Activated CD8-positive, alpha-beta memory T cell treated with anti-CD3 and anti-CD28 coated beads for 36 hours (primary cell): Measurements from ENCODE around the gene RLN3. TPM values are rescaled to one million over a fixed set of nuclear protein-coding genes. Genes with fewer than 3 reads are reported as not detected.

ENCODE experiments used
- CTCF ChIA-PET: fragments of 350-600 bp; sonication (Branson Sonifier 250); formaldehyde crosslinking; loops from one replicate; lab custom pipeline; 2021; ENCODE audit warnings: antibody characterized with exemption; lab: Charles Lee
- POLR2A ChIA-PET: fragments of 350-600 bp; sonication (Branson Sonifier 250); formaldehyde crosslinking; loops from one replicate; lab custom pipeline; 2021; ENCODE audit warnings: antibody characterized with exemption; lab: Charles Lee
- total RNA-seq, 2 experiments: library from RNA; stranded (reverse); gene quantifications; one replicate each; pipeline ENCODE4 v1.2.3, GENCODE V29; 2021

The RLN3 gene, protein sequence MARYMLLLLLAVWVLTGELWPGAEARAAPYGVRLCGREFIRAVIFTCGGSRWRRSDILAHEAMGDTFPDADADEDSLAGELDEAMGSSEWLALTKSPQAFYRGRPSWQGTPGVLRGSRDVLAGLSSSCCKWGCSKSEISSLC
- total RNA-seq: not detected

DNA sequence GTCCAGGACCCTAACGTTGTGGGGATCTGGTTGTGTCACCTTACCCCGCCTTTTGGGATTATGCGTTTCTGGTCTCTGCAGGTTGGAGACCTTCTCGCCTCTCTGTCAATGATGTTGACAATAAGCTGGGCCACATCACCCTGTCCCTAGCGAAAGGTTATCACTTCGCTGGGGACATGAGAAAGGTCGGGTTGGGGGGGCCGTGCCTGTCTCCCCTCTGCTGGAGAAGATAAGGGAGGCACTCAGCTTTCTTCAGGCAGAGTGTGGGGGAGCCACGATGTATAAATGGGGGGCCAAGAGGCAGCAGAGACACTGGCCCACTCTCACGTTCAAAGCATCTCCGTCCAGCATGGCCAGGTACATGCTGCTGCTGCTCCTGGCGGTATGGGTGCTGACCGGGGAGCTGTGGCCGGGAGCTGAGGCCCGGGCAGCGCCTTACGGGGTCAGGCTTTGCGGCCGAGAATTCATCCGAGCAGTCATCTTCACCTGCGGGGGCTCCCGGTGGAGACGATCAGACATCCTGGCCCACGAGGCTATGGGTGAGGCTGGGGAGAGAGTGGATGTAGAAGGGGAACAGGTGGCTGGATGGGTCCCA, at the start of gene RLN3:
TSS of gene RLN3 (plus strand) at position 293 of the 595 bp plus-strand sequence. CDS start at position 350, 57 bp downstream.
- CTCF ChIA-PET: interaction anchor here (0.9 kb wide), 1 partner anchor 31 kb away, joined by 3 read pairs; no protein-coding TSS in a partner anchor

DNA sequence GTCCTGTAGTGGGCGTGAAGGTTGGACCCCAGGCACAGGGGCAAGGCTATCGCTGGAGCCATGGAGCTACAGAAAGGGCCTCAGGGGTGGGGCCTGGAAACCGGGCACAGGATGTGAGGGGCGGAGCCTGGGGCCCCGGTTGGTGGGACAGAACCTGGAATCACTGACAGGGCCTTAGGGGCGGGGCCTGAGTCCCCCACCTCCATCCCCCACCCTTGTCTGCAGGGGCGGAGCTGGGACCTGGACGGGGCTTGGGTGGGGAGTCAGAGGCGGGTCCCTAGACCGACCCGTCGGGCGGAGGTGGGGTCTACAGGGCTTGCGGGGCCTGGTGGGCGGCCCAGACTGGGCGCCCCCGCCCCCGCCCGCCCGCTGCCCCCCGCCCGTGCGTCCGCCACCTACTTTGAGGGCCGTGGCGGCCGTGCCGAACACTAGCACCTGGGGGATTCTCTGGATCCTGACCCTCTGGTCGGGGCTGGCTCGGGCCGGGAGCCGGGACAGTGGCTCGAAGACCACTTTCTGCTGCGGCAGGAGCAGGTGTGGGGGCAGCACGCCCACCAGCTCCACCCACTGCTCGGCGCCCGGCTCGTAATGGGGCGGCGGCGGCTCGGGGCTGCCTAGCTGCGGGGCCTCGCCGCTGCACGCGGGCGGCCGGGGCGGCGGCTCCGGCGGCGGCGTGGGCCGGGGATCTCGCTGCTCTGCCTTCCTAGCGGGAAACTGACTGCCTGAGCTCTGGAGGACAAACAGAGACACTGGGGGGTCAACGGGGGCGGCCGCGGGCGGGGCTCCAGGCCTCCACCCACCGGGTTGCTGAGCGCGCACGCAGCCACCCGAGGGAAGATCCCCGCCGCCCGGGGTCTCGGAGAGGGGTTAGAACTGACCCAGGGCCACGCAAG, 49.4 kb upstream of the RLN3 start:
- POLR2A ChIA-PET: interaction anchor here (0.7 kb wide), 3 partner anchors 24 to 28 kb away, joined by 3 read pairs; partner anchors contain the start of gene RFX1
- CTCF ChIA-PET: interaction anchor here (0.7 to 1.8 kb wide), 6 partner anchors 9 to 99 kb away, joined by 3 to 4 read pairs (median 4); no protein-coding TSS in a partner anchor

More for the DNA sequence above, at the start of gene RLN3:
- POLR2A ChIA-PET: no interaction called here

DNA sequence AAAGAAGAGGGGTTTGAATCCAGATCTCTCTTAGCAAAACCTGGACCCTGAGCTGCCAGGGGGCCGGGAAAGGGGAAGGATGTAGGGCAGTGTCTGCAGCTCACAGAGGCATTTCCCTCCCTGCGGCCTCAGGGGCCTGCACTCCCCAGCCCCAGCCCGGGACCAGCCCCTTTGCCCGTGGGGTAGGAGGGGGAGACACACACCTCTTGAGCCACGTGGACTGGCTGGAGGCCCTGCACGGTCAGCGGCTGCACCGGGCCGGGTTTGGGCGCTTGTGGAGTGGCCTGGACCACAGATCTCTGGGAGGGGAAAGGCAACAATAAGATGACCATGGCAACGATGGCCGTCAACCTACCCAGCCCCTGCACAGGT, 48.7 kb upstream of the RLN3 start:
- CTCF ChIA-PET: interaction anchor here (1.2 to 1.8 kb wide), 3 partner anchors 9 to 100 kb away, joined by 3 to 4 read pairs (median 4); no protein-coding TSS in a partner anchor

DNA sequence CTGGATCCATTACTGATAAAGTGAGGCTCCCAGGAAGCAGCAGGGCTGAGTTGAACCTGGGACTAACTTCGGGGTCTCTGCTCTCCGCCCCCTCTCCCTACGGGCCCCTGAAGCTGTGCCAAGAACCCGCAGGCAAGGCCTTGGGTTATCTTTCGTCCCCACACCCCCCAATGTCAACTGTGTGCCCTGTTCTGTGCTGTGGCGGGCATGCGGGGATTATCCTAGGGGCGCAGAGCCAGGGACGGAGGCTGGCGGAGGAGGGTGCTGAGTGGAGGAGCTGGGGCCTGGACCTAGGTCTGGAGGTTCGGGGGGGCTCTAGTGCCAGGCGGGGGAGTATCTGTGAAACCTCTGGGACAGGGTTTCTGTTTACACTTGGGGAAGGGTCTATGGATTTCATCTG, 48.3 kb upstream of the RLN3 start:
- ChIA-PET POLR2A (interaction anchor here (0.7 to 0.9 kb wide), 2 partner anchors 25 to 28 kb away, joined by 3 to 4 read pairs; partner anchors contain the start of gene DCAF15), CTCF (interaction anchor here (1.6 to 1.8 kb wide), 2 partner anchors 10 to 80 kb away, joined by 4 read pairs; no protein-coding TSS in a partner anchor)

More for the DNA sequence above, 48.7 kb upstream of the RLN3 start:
- POLR2A ChIA-PET: interaction anchor here (0.7 to 0.9 kb wide), 2 partner anchors 26 to 27 kb away, joined by 3 to 4 read pairs; partner anchors contain the start of gene DCAF15

DNA sequence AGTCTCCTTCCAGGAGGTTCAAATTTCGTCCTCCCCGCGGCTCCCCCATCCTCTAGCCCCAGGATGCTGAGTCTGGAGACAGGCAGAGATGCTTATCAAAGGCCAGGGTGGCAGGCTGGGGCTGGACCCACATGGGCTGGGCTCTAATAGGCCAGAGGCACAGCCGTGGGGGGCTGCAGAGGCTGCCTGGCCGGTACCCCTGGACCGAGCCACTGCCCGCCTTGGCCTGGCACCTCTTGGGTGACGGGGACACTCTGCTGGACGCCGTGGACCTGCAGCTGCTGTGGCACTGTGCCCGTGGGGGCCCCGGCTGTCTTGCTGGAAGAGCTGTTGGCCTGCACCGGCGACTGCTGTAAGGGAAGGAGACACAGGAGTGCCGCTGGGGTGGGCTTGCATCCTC, 47.6 kb upstream of the RLN3 start:
- POLR2A ChIA-PET: interaction anchor here (0.9 kb wide), 1 partner anchor 28 kb away, joined by 4 read pairs; the partner anchor contains the start of gene DCAF15
- CTCF ChIA-PET: no interaction called here

DNA sequence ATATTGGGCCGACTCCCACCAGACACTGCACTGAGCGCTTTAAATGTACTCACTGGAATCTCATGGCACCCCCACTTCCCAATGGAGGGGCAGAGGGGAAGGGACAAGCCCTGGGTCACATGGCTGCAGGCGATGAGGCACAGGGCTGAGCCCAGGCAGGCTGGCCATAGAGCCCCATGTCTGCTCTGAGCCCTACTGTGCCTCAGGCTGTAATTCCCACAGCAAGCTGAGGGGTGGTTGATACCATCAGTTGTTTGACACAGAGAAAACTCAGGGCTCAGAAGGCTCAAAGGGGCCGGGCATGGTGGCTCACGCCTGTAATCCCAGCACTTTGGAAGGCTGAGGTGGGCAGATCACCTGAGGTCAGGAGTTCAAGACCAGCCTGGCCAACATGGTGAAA, 46.9 kb upstream of the RLN3 start:
- ChIA-PET POLR2A (no interaction called here), CTCF (no interaction called here)

DNA sequence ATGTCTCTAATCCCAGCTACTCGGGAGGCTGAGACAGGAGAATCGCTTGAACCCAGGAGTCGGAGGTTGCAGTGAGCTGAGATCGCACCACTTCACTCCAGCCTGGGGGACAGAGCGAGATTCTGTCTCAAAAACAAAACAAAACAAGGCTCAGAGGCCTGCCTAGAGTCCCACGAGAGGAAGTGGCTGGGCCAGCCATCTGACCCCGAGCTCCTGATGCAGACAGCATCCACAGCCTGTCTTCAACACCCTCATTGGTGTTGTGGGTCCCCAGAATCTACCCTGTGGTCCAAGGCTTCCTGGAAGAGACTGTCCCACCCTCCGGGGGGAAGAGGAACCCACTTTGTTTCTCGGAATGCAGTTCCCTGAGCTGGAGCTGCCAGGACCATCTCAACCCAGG, 46.5 kb upstream of the RLN3 start:
- CTCF ChIA-PET: interaction anchor here (0.8 kb wide), 1 partner anchor 87 kb away, joined by 3 read pairs; no protein-coding TSS in a partner anchor
- POLR2A ChIA-PET: no interaction called here

DNA sequence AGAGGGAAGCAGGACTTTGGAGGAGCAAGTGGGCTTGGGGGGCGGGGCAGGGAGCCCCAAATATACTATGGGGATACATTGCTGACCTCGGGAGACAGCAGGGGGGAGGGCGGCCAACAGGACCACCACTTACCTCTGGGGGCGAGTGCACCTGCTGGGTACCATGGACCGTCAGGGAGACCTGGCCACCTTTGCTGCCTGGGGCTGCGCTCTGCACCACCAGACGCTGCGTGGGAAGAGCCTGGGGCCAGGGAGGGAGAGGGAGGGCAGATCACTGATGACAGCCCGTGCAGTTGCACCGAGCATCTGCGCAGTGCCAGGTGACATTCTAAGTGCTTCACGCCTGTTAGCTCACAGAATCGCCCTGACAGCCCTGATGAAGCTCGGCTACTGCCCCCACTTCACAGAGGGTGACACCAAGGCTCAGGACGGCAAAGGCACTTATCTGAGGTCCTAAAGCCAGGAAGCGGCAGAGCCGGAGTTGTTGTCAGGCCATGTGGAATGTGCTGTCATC, 45.9 kb upstream of the RLN3 start:
- ChIA-PET CTCF (interaction anchor here (0.8 kb wide), 1 partner anchor 87 kb away, joined by 3 read pairs; no protein-coding TSS in a partner anchor), POLR2A (no interaction called here)

DNA sequence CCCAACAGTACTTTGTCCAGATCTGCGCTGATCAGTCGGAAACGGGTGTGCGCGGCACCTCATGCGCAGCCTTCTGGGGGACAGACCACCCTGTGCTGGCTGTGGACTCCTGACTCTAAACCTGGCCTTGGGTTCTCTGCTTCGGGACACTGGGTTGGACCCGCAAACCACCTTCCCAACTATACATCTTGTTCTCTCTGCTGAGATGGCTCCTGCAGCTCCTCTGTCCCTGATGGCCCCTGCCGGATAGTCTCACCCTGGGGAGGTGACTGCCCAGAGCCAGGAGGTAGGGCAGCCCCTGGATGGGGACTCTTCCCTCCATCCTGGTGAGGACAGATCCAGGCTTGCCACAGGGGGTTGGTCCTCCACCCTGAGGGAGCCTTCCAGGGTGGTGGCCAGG, 45.2 kb upstream of the RLN3 start:
- ChIA-PET CTCF (no interaction called here), POLR2A (no interaction called here)

DNA sequence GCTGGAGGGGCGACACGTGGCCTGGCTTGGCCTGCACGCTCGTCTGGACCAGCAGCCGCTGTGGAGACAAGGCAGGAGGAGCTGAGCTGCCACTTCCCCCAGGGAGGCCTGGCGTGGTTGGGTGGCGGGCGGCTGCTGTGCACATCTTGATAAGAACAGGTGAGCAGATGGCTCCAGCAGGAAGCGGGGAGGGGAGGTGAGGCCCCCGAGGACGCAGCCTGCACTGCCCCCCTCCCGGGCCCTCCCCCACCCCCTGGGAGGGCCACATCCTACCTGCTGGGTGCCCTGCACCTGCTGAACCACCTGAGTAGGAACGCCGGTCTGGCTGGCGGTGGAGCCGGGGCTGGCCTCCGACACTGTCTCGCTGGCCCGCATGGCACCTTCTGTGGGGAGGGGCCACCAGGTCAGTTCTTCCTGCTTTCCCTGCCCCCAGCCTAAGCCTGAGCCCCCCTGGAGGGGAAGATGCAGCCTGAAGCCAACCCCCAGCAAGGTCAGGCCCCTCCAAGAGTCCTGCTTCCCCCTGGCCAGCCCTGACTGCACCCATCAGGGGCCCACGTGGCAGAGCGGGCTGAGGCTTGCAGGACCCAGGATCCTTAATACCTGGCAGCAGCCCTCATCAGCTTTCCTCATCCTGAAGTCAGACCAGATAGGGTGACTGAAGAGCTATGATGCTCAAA, 44.6 kb upstream of the RLN3 start:
- CTCF ChIA-PET: interaction anchor here (0.6 kb wide), 1 partner anchor 1406 kb away, joined by 4 read pairs; no protein-coding TSS in a partner anchor
- POLR2A ChIA-PET: no interaction called here

DNA sequence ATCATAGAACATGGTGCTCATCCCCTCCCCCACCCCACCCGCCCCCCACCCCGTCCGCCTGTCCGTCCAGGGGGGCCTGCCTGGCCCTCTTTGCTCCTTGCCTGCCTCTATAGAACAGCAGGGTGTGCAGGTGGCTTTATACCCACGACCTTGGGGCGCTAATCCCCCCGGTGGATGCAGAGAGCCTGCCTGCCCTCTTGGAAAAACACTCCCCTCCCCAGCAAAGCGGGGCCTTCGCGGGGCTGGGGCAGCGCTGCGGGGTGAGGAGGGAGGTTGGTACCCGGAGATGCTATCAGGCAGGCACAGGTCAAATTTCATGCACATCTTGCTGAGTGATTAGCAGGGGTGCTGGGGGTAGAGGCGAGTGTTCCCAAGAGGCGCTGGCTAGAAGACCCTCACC, 43.8 kb upstream of the RLN3 start:
- ChIA-PET POLR2A (no interaction called here), CTCF (interaction anchor here (0.7 kb wide), 1 partner anchor 14 kb away, joined by 3 read pairs; no protein-coding TSS in a partner anchor)

DNA sequence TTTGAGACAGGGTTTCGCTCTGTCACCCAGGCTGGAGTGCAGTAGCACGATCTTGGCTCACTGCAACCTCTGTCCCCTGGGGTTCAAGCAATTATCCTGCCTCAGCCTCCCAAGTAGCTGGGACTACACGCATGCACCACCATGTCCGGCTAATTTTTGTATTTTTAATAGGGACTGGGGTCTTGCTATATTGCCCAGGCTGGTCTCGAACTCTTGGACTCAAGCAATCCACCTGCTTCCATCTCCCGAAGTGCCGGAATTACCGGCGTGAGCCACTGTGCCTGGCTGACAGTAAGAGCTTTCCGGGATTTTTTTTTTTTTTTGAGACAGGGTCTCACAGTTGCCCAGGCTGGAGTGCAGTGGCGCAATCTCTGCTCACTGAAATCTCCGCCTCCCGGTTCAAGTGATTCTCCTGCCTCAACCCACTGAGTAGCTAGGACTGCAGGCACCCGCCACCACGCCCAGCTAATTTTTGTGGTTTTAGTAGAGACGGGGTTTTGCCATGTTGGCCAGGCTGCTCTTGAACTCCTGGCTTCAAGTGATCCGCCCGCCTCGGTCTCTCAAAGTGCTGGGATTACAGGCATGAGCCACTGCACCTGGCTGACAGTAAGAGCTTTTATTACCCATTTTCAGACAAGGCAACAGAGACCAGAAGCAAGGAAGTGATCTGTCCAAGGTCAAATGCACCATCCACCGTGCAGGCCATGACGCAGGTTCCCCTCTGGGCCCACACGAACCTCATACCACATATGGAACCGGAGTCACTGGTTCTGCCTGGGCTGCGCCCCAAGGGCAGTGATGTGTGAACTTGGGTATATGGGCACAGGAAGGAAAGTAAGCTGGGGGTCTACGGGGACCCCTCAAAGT, 42.8 kb upstream of the RLN3 start:
- CTCF ChIA-PET: interaction anchor here (0.6 to 2.1 kb wide), 3 partner anchors 14 to 1188 kb away, joined by 3 to 6 read pairs (median 3); partner anchors contain the start of gene IL27RA
- POLR2A ChIA-PET: interaction anchor here (0.6 to 1.3 kb wide), 4 partner anchors 12 to 22 kb away, joined by 4 to 8 read pairs (median 4); partner anchors contain the start of gene RFX1

DNA sequence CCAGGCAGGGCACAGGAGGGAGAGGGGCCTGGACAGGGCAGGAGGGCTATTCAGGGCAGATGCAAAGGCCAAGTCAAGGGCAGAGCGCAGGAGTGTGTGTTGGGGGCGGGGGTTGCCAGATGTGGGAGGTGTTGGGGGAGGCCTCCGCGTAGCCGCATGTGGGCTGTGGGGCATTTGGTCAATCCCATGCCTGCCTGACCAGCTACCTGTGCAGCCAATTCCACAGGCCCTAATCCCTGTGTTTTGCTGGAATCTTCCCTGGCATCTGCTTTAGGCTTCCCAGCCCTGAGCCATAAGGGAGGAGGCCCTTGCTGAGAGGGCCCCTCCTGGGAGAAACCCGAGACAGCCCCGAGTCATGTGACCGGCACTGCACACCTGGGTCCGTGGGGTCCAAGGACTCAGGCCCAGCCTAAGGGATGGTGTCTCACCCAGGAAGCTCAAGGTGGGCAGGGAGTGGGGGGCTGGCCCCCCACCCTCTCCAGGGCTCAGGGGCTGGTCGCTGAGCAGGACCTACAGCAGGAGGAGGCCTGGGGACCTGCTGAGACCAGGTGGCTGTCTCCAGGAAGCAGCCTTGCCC, 42.1 kb upstream of the RLN3 start:
- ChIA-PET CTCF (interaction anchor here (2.1 kb wide), 1 partner anchor 46 kb away, joined by 6 read pairs; the partner anchor contains the start of gene IL27RA), POLR2A (interaction anchor here (0.6 to 2.4 kb wide), 5 partner anchors 11 to 46 kb away, joined by 3 to 19 read pairs (median 8); partner anchors contain the start of genes IL27RA and RFX1)

DNA sequence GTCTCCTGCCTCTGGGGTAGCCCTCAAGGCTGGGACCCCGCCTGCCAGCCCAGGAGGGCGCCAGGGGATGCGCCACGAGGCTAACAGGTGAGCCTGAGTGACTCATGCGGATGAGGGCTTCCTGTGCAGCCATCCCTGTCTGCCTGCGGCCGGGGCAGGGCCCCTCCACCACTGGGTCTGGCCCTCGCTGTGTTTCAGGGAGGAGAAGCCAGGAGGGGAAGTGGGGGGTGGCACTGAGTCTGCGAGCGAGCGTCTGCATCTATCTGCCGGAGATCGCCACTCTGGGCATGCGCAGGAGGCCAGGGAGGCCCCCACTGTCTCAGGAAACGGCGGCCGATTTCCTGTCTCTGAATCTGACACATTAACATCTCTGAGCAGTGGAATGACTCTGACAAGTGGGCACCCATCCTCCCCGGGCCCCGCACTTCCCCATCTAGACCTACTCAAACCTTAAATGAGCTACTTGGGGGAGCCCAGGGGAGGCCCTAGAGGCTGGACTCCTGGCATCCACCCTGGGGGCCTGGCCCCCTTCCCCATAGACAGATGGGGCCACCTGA, 41.5 kb upstream of the RLN3 start:
- ChIA-PET POLR2A (interaction anchor here (0.7 to 2.4 kb wide), 4 partner anchors 19 to 150 kb away, joined by 3 to 19 read pairs (median 7); partner anchors contain the start of genes IL27RA and RFX1), CTCF (interaction anchor here (0.6 to 2.1 kb wide), 7 partner anchors 10 to 73 kb away, joined by 3 to 6 read pairs (median 3); partner anchors contain the start of gene IL27RA)

DNA sequence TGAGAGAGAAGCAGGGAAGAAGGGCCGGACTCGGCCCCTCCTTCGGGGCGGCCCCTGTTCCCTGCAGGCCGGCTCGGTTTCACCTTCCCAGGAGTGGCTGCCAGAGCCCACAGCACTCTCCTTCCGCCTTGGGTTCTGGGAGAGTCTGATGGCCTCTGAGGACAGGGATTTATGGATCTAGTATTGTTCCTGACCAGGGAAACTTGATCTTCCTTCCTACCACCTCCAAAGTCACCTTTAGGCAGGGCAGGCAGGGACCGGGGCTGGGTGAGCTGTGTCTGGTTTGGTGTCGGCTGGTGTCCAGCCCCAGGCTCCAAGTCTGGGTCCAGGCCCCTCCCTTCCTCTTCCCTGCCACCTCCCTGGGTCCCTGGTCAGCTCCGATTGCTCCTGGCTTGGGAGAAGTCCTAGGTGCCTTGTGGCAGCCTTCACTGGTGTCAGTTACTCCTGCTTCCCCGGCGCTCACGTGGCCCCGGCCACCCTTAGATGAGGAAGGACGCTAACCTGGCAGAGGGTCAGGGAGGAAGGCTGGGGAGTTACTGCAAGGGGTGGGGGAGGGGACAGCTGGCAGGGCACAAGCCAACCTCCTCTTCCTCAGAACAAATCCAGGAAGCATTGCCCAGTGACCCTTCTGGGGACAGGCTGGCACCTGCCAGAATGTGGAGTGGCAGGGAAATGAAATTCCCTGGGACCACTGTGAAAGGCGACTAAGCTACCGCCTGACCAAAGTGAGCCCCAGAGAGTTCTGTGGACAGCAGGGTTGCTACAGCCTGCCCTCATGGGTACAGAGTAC, 40.7 kb upstream of the RLN3 start:
- CTCF ChIA-PET: interaction anchor here (0.6 to 2.0 kb wide), 8 partner anchors 9 to 101 kb away, joined by 3 to 5 read pairs (median 3); no protein-coding TSS in a partner anchor
- POLR2A ChIA-PET: interaction anchor here (0.8 to 2.4 kb wide), 3 partner anchors 18 to 151 kb away, joined by 3 to 19 read pairs (median 11); partner anchors contain the start of genes IL27RA and RFX1
